Measurements from ENCODE around the gene NPR2.

DNA sequence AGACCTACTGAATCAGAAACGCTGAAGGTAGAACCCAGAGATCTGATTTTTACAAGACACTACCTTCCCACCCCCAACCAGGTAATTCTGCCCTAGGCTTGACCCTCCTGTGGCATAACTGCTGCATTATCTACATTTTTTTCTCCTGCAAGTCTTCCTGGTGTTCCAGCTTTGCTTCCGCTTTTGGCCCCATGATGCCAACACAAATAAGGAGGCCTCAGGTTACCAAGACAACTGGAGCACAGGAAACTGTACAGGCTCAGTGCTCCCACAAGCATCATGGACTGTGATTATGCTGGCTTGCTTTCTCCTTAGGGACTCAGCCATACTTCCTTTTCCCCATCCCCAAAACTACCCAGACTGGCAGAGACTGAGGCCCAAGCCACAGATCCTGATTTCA lies 30.7 kb upstream of the NPR2 start:
- TF ChIP-seq, protein P1, sequence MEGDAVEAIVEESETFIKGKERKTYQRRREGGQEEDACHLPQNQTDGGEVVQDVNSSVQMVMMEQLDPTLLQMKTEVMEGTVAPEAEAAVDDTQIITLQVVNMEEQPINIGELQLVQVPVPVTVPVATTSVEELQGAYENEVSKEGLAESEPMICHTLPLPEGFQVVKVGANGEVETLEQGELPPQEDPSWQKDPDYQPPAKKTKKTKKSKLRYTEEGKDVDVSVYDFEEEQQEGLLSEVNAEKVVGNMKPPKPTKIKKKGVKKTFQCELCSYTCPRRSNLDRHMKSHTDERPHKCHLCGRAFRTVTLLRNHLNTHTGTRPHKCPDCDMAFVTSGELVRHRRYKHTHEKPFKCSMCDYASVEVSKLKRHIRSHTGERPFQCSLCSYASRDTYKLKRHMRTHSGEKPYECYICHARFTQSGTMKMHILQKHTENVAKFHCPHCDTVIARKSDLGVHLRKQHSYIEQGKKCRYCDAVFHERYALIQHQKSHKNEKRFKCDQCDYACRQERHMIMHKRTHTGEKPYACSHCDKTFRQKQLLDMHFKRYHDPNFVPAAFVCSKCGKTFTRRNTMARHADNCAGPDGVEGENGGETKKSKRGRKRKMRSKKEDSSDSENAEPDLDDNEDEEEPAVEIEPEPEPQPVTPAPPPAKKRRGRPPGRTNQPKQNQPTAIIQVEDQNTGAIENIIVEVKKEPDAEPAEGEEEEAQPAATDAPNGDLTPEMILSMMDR (IDR thresholded peaks at IDR 0.05; ENCODE audit: insufficient read depth, low read length, poor library complexity, severe bottlenecking): no peak
- no peak for TF ChIP-seq EZH2phosphoT487 (conservative IDR thresholded peaks at IDR 0.05; ENCODE audit: low read length)
